ENCODE measurements around the gene ANO3. TPM values are rescaled to one million over a fixed set of nuclear protein-coding genes. Genes with fewer than 3 reads are reported as not detected.

Gene ANO3
- total RNA-seq, 2 experiments from 2014 or later = not detected

DNA sequence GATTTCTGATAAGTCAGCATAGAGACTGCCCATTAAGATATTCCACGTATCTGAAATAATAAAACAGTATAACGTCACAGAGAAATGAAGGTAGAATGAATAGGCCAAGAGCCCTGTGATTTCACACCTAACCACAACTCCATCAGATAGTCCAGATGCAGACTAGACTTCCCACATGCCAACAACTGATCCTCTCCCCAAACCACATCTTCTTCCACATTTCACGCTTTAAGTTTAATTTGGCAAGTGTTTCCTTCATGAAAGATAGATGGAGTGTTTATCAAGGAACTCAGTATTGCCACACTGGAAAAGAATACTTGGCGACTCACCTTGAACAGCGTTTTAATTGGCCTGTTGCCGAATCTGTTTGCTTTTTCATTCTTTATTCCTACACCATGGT, 158.6 kb downstream of the ANO3 start:
- DNase-seq (no peak), ATAC-seq (no peak)
- POLR2A ChIA-PET = no interaction called here

GRCh38 chr11:26493616-26494015, 161.7 kb downstream of the ANO3 start:
- POLR2A ChIA-PET = no interaction called here
- CTCF ChIA-PET = no interaction called here
- intact Hi-C loops (cut with micrococcal nuclease) = no loop called here
- H3K27ac Mint-ChIP-seq = no peak overlapping the region
- H3K9me3 Mint-ChIP-seq = peaks cover 6% of the 10 kb centered on the region
- no peaks in the 10 kb centered on the region for H3K36me3 Mint-ChIP-seq (ENCODE audit: low read depth)
- ATAC-seq = no peak
- H3K4me1 Mint-ChIP-seq (ENCODE audit: low read depth) = no peaks in the 10 kb centered on the region
- H3K27me3 Mint-ChIP-seq = no peaks in the 10 kb centered on the region
- H3K4me3 Mint-ChIP-seq = no peak overlapping the region
- TF ChIP-seq, protein P1, sequence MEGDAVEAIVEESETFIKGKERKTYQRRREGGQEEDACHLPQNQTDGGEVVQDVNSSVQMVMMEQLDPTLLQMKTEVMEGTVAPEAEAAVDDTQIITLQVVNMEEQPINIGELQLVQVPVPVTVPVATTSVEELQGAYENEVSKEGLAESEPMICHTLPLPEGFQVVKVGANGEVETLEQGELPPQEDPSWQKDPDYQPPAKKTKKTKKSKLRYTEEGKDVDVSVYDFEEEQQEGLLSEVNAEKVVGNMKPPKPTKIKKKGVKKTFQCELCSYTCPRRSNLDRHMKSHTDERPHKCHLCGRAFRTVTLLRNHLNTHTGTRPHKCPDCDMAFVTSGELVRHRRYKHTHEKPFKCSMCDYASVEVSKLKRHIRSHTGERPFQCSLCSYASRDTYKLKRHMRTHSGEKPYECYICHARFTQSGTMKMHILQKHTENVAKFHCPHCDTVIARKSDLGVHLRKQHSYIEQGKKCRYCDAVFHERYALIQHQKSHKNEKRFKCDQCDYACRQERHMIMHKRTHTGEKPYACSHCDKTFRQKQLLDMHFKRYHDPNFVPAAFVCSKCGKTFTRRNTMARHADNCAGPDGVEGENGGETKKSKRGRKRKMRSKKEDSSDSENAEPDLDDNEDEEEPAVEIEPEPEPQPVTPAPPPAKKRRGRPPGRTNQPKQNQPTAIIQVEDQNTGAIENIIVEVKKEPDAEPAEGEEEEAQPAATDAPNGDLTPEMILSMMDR (IDR thresholded peaks at IDR 0.05) = no peak
- no peak for DNase-seq

More for the DNA sequence above, 158.6 kb downstream of the ANO3 start:
- H3K4me3 Mint-ChIP-seq = no peak overlapping the region
- intact Hi-C loops (cut with micrococcal nuclease) = no loop called here
- no peak overlapping the region for H3K27ac Mint-ChIP-seq
- CTCF ChIA-PET = no interaction called here
- H3K4me1 Mint-ChIP-seq (ENCODE audit: low read depth) = no peaks in the 10 kb centered on the region
- H3K9me3 Mint-ChIP-seq = peaks cover 11% of the 10 kb centered on the region
- H3K27me3 Mint-ChIP-seq = no peaks in the 10 kb centered on the region
- TF ChIP-seq, protein P1 (IDR thresholded peaks at IDR 0.05) = no peak
- no peaks in the 10 kb centered on the region for H3K36me3 Mint-ChIP-seq (ENCODE audit: low read depth)

- H3K9me3 Mint-ChIP-seq = peaks cover 8% of the 10 kb centered on the region
- ATAC-seq = no peak
- no peak for DNase-seq
- no peak overlapping the region for H3K27ac Mint-ChIP-seq
- H3K4me1 Mint-ChIP-seq (ENCODE audit: low read depth) = no peaks in the 10 kb centered on the region
- no peaks in the 10 kb centered on the region for H3K27me3 Mint-ChIP-seq
- ChIA-PET POLR2A (no interaction called here), CTCF (no interaction called here)
- H3K36me3 Mint-ChIP-seq (ENCODE audit: low read depth) = no peaks in the 10 kb centered on the region
- intact Hi-C loops (cut with micrococcal nuclease) = no loop called here
- TF ChIP-seq, protein P1 (IDR thresholded peaks at IDR 0.05) = no peak
- no peak overlapping the region for H3K4me3 Mint-ChIP-seq
Observed at GRCh38 chr11:26507229-26507628, 175.3 kb downstream of the ANO3 start.

DNA sequence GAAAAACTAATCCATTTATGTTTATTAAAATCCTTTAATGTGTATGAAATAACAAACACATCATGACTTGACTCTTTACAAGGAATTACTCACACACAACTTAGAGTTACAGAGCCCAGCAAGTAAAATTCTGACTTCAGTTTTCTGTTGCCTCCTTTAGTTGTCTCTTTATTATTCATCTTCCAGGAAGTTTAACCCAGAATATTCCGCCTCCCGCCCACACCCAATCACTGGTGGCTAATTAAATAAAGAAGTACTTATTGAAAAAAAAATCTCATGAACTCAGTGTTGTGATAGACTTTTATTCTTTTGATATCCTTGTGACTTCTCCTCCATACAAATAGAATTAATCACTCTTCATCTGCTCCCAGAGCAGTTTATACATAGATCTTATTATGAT, 178.2 kb downstream of the ANO3 start:
- TF ChIP-seq, protein P1 (IDR thresholded peaks at IDR 0.05) = no peak
- H3K4me1 Mint-ChIP-seq (ENCODE audit: low read depth) = no peaks in the 10 kb centered on the region
- POLR2A ChIA-PET = no interaction called here
- CTCF ChIA-PET = no interaction called here
- no peak overlapping the region for H3K4me3 Mint-ChIP-seq
- intact Hi-C loops (cut with micrococcal nuclease) = no loop called here
- ATAC-seq = no peak
- H3K36me3 Mint-ChIP-seq (ENCODE audit: low read depth) = no peaks in the 10 kb centered on the region
- no peak overlapping the region for H3K27ac Mint-ChIP-seq
- H3K9me3 Mint-ChIP-seq = peaks cover 6% of the 10 kb centered on the region
- DNase-seq = no peak
- H3K27me3 Mint-ChIP-seq = no peaks in the 10 kb centered on the region

DNA sequence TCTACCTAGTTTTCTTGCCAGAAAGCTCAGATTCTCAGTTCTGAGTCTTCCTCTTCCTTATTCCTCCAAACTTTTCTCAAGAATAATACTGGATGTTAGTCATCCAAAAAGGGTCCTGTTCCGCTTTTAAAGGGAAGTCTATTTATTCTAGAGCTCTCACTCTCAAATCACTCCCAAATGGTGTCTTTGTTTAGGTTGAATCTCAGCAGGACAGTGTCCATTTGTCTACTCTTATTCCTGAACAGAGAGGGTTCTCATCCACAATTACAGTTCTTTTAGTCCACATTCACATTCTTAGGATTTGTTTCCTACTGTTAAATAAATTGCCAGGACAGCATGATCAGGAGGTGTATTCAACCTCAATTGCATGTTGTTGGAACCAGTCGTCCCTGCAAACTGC, 178.8 kb downstream of the ANO3 start:
- DNase-seq = no peak
- CTCF ChIA-PET = no interaction called here
- H3K36me3 Mint-ChIP-seq (ENCODE audit: low read depth) = no peaks in the 10 kb centered on the region
- H3K27ac Mint-ChIP-seq = no peak overlapping the region
- TF ChIP-seq, protein P1 (IDR thresholded peaks at IDR 0.05) = no peak
- H3K4me1 Mint-ChIP-seq (ENCODE audit: low read depth) = no peaks in the 10 kb centered on the region
- H3K4me3 Mint-ChIP-seq = no peak overlapping the region
- peaks cover 6% of the 10 kb centered on the region for H3K9me3 Mint-ChIP-seq
- H3K27me3 Mint-ChIP-seq = no peaks in the 10 kb centered on the region
- POLR2A ChIA-PET = no interaction called here
- ATAC-seq = no peak
- intact Hi-C loops (cut with micrococcal nuclease) = no loop called here
